Fibroblast of the aortic adventitia (primary cell): Measurements from ENCODE around the gene ELOVL4. TPM values are rescaled to one million over a fixed set of nuclear protein-coding genes. Genes with fewer than 3 reads are reported as not detected.

Experiments
- DNase-seq: peaks from one replicate; pipeline ENCODE4 v3.0.0-alpha.2; 2010; ENCODE audit warnings: low read depth
- H3K4me3 ChIP-seq: 2 replicates; pipeline ENCODE4 v1.5.1; 2011; ENCODE audit warnings: low read depth, mild to moderate bottlenecking, control low read depth, low read length, moderate library complexity
- total RNA-seq: library from RNA; depleted of rRNA; stranded (reverse); fragments of >200 nt; gene quantifications from 2 replicates; pipeline ENCODE4 v1.2.3, GENCODE V29; 2012; ENCODE audit warnings: low replicate concordance
- TF ChIP-seq, protein P1 (sequence below): IDR thresholded peaks from 2 replicates; pipeline ENCODE4 v1.5.1; 2011; ENCODE audit warnings: mild to moderate bottlenecking, low read length, control low read depth, inconsistent platforms; ENCODE audit not compliant: insufficient read depth

The ELOVL4 gene
- total RNA-seq, 1 donor = 6.4 TPM

- TF ChIP-seq, protein P1, sequence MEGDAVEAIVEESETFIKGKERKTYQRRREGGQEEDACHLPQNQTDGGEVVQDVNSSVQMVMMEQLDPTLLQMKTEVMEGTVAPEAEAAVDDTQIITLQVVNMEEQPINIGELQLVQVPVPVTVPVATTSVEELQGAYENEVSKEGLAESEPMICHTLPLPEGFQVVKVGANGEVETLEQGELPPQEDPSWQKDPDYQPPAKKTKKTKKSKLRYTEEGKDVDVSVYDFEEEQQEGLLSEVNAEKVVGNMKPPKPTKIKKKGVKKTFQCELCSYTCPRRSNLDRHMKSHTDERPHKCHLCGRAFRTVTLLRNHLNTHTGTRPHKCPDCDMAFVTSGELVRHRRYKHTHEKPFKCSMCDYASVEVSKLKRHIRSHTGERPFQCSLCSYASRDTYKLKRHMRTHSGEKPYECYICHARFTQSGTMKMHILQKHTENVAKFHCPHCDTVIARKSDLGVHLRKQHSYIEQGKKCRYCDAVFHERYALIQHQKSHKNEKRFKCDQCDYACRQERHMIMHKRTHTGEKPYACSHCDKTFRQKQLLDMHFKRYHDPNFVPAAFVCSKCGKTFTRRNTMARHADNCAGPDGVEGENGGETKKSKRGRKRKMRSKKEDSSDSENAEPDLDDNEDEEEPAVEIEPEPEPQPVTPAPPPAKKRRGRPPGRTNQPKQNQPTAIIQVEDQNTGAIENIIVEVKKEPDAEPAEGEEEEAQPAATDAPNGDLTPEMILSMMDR = no peak
Observed at GRCh38 chr6:79922018-79922417, 25.3 kb downstream of the ELOVL4 start.

DNA sequence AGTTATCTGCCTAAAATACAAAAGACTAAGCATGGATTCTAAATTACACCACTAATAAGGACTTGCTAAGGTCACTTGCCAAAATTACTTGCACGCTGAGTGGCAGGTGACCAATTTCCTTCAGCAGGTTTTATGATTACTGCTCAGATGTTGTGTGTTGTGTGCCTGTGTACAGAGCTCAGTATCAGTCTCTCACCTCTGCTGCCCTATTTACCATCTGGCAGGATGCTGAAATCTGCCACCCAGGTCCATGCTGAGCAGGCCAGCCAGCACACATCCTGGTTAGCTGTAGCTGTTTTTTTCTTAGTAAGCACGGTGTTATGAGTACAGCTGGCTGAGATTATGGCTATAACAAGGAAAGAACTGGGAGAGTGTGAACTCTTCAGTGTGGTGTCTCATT, 34.0 kb downstream of the ELOVL4 start:
- TF ChIP-seq, protein P1 = no peak
- DNase-seq = no peak
- no peak overlapping the region for H3K4me3 ChIP-seq

More at GRCh38 chr6:79922018-79922417, 25.3 kb downstream of the ELOVL4 start:
- no peak for DNase-seq
- H3K4me3 ChIP-seq = no peak overlapping the region

- DNase-seq = no peak
- TF ChIP-seq, protein P1 = no peak
- H3K4me3 ChIP-seq = no peak overlapping the region
Observed at GRCh38 chr6:79911992-79912391, 35.4 kb downstream of the ELOVL4 start.

DNA sequence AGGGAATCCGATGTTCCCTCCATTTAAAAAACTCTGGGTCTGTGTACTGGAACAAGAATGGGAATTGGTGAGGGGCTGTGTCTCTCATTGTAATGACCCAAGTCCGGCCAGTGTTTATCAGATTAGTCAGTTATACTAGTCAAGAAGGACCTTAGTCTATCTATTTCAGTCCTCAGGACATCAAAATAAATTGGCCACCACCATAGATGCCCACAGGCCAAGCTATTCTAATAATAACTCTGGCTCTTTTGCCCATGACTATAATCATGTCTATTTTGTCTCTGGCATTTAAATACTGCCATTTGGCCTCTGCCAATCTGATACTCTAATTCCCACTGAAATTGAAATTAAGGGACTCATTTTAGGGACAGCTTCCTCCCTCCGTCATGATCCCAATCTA, 37.8 kb downstream of the ELOVL4 start:
- no peak overlapping the region for H3K4me3 ChIP-seq
- TF ChIP-seq, protein P1 = no peak
- no peak for DNase-seq

DNA sequence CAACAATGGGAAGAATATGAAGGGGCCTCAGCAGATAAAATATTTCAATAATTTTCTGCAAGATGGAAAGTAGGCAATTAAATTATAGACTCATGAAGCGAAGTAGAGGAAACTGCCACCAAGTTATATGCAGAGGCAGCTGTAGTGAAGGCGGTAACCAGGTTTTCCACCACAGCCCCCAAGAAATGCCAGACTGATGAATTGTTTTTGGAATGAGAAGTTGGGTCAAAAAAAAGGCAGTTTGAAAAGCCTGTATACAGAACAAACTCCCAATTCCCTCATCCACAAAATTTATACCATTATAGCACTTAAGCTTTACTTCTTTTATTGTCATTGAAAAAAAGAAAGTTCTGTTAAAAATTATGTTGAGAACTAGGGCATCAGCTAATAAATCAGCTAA, 45.3 kb downstream of the ELOVL4 start:
- DNase-seq = peak; percentile 11
- TF ChIP-seq, protein P1 = no peak
- no peak overlapping the region for H3K4me3 ChIP-seq

- TF ChIP-seq, protein P1 = no peak
- no peak overlapping the region for H3K4me3 ChIP-seq
- DNase-seq = no peak
Observed at GRCh38 chr6:79898076-79898475, 49.3 kb downstream of the ELOVL4 start.

GRCh38 chr6:79896075-79896449, 51.3 kb downstream of the ELOVL4 start:
- TF ChIP-seq, protein P1 = no peak
- no peak for DNase-seq

More at GRCh38 chr6:79896075-79896449, 51.3 kb downstream of the ELOVL4 start:
- H3K4me3 ChIP-seq = no peak overlapping the region
